LHCN-M2 (cell line): Measurements from ENCODE around the gene CFDP1. TPM values are rescaled to one million over a fixed set of nuclear protein-coding genes. Genes with fewer than 3 reads are reported as not detected.

ENCODE experiments used
- DNase-seq: peaks from one replicate; pipeline ENCODE4 v3.0.0-alpha.2; 2012; ENCODE audit warnings: low read depth
- total RNA-seq: library from RNA; depleted of rRNA; stranded (reverse); fragments of >200 nt; gene quantifications from 2 replicates; pipeline ENCODE4 v1.2.3, GENCODE V29; 2014

CFDP1 gene
- total RNA-seq, 1 experiment from 2014 or later, result 63.3 TPM

DNA sequence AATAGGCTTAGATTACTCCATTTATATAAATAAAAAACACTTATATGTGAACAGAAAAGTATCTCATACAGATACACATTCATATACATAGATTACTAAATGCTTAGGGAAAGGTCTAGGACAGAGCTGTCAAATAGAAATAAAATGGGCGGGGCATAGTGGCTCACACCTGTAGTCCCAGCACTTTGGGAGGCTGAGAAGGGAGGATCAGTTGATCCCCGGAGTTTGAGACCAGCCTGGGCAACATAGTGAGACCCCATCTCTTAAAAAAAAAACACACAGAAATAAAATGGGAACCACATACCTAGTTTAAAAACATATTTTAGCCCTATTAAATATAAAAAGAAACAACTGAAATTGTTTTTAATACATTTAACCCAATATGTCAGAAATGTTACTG lies 58.9 kb downstream of the CFDP1 start:
- no peak for DNase-seq

DNA sequence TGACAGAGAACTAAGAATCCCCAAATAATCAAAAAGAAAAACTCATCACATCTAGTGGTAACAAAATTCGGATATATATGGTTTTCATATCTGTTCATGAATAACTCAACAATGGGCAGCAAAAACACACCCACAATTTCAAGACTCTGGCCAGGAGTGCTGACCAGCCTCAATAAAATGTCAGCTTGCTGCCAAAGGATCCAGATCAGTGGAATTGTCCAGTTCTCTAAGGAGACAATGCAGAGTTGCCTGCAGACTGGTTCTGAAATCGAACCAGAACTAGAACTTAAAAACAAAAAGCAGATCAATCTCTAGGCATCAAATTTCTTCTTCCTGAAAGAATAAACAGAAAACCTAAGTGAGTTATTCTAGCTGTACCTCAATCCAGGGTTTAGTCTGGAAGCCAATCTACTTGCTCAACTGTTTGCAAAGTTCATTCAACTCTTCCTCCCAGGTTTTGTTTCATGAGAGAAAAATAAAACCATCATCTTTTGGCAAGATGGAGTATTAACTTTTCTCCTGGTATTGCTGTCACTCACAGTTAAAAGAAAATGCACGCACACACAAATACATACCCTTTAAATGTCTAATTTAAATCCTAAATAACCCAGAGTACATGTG lies 61.0 kb downstream of the CFDP1 start:
- no peak for DNase-seq

DNA sequence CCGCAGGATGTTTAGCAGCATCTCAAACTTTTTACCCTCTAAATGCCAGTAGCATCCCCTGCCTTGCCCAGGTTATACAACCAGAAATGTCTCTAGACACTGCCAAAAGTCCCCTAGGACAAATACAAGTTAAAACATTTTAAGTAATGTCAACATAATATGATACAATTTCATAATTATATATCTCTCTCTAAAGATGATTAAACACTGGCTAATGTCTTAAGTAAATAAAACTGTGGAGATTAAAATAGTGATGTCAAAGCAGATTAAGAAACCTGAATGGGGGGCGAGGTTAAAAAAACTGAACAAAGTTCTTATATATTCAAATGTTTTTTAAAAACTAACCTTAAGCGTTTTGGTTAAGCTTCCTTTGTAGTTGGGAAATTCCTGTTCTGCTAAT lies 62.1 kb downstream of the CFDP1 start:
- DNase-seq, result no peak

DNA sequence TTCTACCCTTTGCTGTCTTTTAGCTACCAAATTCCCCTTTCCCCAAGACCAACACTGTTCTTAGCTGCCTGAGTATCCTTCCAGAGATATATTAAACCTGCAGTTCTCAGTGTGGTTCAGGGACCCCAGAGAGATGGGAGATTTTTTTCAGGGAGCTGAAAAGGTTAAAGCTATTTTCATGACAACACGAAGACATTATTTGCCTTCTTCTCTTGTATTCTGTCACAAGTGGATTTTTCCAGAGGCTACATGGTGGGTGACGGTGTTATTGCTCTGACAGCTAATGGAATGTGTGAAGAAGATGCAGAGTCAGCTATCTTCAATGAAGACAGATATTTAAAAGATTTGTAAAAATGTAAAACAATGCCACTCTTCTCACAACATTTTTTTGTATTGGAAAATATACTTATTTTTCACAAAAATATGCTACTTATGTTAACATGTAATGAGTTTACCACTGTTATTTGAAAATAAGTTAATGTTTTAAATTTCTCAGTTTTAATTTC lies 69.0 kb downstream of the CFDP1 start:
- no peak for DNase-seq

DNA sequence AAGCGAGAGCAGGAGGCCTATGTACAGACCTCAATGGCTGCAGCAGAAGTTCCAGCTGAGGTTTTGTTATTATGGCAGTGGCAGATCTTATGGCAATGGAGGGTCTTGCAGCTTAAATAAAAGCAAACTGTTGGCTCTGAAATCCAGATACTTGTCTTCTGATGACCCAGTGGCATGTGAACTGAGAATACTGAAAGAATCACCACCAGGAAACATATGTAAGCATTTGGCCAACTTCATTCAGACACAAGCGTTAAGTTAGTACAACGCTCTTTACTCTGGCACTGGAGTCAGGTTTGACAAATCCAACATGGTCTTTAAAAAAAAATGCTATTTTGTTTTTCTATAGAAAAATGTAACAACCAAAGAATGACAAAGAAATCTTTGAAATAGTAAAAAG lies 70.5 kb downstream of the CFDP1 start:
- no peak for DNase-seq

DNA sequence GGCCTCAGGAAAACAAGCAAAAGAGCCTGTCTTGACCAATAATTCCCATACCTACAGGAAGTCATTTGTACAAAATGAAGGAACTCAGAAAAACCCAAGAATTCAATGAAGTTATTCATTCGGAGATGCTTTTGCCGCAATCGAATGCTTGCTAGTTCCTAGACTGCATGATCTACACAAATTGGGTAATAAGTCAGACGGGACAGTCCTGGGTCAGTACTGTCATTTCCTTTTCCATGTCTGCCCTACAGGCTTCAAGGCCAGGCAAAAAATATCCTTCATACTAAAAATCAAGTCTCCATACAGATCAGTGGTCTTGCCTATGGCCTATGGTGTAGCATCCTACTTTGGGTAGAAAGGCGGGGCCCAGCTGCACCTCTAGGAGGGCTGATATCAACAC lies 71.4 kb downstream of the CFDP1 start:
- no peak for DNase-seq

DNA sequence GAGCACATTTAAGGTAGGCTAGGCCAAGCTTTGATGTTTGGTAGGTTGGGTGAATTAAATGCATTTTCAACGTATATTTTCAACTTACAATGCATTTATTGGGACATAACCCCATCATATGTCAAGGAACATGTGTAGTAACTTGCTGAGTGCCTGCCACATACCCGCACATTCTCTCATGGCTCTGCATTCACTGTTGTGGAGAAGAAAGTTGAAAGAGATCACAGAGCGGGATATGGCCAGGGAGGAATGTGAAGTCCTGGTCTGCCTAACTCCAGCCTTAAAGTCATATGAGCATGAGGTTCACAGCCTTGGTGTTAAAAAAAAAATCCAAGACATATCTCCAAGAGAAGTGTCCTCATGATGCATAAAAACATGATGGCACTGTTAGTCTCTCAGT lies 79.1 kb downstream of the CFDP1 start:
- no peak for DNase-seq

DNA sequence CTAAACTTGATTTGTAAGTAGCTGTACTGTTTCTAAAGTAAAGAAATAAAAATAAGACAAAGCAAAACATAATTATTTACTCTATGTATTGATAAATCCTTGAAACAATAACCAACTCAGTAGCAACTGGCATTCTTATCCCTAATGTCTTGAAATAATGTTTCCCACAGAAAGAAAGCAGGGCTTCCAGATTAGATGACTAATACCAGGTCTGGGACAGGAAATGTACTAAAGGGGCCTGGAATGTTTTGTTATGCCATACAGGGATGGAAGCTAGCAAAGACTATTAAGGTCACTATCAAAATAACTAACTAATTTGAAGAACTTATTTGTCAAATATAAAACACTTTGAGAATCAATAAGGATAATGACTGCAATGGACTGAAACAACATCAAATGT lies 82.1 kb downstream of the CFDP1 start:
- DNase-seq, result peak; percentile 85

DNA sequence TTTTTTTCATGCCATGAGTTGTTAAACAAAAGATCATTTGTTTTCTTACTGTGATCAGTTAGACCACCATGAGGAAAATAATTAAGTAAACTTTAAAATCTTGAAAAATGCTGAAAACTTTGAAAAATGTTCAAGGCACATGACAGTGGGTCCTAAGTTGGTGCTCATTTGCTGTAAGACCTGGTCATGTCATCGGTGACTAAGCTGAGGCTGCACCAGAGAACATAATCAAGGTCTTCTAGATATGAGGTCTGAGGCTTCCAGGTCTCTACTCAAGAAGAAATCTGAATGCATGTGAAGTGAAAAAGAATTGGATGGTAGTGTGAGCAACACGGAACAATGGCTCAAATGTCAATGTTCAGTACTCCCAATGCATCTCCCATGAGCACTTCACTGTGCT lies 87.6 kb downstream of the CFDP1 start:
- DNase-seq, result no peak

DNA sequence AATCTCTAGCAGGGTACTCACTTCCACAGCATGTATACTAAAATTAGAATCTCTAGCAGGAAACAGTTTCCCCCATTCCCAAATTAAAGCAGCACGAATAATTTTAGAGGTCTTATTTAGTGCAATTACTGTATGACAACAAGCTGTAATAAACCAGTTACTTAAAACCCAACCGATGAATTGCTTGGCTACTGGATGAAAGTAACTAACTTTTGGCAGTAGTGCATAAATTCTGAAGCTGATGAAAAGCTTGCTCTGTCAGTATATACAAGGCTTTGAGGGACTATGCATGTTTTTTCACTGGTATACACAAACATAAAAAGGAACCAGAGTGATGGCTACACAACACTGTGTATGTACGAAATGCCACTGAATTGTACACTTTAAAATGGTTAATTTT lies 89.4 kb downstream of the CFDP1 start:
- no peak for DNase-seq

DNA sequence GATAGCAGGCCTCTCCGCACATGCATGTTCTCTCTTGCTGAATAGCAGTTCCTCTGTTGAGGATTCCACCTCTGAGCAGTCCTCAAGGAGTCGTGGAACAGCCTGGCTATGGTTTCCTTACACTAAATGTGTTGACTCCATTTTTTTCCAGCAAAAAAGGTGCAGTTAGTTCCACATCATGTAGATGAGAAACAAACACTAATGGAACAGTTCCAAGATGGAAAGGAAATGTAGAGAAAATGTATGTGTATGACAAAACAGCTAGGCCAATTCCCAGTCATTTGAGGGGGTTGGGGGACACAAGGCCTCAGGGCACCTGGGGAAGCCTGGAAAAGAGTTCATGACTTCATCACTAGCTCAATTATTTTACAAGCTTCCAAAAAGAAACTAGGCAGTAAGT lies 90.0 kb downstream of the CFDP1 start:
- no peak for DNase-seq

DNA sequence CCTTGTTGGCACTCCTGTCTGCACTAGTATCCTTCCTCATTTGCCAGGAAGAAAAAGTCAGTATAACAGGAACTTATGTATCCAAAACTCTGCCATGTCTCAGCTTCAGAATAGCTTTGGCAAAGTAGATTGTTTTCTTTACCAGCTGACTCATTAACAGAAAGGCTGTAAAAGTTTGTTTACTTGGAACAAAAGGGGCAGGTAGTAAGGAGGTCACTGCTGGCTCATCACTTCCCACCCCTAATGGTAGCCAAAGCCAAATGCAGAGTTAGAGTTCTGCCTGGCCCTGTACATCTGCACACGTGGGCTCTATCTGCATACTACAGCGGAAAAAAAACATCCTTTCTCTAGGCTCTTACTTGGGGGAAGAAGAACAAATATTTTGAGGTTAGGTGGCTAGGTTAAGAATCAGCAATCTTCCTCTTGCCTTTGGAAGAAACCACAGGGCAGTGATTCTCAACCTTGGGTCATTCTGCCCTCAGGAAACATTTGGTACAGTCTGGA lies 90.9 kb downstream of the CFDP1 start:
- DNase-seq, result peak; percentile 91

DNA sequence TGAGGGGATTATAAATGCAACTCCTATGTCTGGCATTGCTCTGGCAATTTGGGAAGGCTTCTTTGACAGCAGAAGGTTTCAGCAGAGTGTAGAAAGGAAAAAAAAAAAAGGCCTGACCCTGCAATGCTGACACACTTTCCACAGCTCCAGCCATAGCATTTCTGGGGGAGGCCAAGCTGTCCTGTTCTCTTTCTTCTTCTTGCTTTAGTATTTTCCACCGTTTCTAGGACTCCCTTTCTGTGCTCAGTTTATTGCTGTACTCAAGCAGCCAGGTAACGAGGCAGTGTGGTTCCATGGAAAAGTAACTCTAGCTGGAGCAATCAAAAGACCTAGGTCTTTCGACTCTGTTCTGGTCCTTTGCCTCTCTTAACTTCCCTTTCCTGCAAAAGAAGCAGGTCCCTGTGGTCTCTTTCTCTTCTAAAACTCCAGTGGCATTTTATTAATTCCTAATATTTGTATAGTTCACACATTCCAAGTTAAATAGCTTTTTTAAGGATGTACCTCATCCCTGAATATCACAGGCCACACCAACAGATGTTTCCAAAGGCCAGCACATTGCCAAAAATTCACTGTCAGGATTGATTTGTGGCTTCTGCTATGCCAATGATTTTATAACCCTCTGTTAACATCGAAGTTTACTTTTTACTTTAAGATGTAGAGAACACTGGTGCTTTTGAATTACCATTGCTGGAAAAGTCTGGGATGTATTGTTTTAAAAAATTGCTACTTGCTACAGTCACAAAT lies 91.6 kb downstream of the CFDP1 start:
- DNase-seq, result no peak

DNA sequence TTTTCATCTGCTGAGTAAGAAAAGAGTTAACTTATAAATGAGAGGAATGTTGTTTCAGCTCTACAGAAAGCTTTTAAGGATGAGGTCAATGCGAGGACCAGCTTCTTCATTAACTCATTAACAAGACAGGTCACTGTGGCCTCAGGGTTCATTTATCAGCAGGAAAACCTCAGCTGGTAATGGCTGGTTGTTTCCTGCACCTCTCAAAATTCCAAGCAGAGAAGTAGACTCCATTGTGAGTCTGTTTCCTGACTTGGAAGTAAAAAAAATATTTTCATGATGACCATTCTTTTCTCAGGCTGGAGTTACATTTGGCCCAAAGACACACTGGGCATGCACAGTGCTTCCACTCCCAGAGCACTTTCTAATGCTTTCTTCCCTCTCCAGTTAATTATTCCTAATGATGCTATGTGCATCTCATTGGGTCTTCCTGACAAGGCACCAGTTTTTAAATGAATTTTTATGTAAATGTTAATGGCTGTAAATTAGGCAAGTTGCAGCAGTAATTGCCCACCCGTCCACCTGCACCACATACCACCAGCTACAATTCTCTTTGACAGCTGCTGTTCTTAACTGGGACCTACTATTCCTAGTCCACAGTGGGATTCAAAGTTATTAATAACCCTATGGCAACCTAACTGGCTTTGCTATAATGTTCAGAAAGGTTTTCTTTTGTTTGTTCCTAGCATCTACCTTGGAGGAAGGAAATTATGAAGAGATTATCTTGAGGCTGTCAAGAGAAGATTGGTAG lies 92.4 kb downstream of the CFDP1 start:
- DNase-seq, result no peak

DNA sequence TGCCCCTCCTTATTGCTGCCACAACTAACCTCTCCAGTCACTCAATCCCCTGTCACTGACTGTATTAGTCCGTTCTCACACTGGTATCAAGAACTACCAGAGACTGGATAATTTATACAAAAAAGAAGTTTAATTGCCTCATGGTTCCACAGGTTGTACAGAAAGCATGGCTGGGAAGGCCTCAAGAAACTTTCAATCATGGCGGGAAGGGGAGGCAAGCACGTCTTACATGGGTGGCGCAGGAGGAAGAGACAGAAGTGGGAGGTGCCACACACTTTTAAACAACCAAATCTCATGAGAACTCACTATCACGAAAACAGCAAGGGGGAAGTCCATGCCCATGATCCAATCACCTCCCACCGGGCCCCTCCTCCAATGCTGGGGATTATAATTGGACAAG lies 95.9 kb downstream of the CFDP1 start:
- no peak for DNase-seq

DNA sequence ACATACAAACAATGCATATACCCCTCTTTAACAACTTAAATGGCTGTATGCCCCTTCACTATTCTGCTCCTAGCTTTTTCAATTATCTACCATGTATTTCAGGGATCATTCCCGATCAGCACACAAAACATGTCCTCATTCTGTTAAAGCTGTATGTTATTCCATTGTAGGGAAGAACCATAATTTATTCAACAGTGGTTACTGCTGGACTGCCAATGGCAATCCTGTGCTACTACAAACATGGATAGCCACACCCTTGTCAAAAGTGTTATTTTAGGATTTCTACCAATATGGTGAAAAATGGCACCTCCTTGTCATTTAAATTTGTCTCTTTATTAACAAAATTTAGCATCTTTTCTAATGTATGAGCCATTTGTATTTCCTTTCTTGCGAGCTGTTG lies 96.8 kb downstream of the CFDP1 start:
- no peak for DNase-seq

DNA sequence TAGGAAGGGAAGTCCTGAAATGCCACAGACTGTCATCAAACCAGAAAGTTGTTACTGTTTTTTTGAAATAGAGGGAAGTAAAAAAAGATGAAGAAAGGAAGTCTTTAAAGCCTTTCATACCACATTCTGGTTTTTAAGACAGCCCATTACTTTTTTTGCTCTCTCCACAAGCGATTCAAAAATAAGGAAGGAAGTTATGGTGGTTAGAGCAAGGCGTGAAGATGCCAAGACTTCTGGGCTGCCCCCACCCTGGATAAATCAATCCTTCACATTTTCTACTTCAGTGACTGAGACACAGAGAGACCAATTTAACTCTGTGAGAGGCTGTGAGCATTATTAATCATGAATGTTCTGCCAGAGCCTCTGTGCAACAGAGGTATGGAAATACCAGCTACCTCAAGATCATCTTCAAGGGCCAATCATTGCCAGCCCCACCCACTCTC lies 99.6 kb downstream of the CFDP1 start:
- DNase-seq, result no peak

DNA sequence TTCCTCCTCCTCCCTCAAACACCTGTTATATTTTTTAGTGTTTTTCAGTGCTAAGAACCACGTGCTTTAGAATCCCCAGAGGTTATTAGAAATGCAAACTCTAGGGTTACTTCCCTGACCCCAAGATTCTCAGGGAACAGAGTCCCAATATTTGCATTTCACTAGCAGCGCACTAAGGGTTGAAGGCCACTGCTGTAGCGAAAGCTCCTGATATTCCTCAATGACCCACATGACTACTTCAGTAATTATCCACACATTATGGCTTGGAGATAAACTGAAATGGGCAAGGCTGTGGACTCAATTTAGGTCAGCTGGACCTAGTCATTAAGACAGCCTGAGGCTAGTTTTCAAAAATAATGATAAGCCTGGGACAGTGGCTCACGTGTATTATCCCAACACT lies 103.4 kb downstream of the CFDP1 start:
- DNase-seq, result no peak

DNA sequence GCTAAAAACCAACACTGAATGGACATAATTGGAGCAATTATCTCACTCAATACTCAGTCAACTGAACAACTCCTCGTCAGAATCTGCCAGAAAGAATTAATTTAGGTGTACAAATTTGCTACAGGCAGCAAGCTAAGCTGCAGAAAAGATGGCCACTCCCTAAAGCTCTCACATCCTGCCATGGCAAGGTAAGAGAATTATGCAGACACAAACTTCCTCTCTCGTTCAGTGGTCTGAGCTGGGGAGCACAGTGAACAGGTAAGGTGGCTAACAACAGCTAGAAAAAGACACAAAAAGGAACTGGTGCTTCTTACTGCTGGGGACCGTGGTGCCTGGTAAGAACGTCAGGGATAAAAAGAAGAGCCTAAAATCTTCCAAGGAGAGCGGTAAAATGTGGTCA lies 107.0 kb downstream of the CFDP1 start:
- no peak for DNase-seq

DNA sequence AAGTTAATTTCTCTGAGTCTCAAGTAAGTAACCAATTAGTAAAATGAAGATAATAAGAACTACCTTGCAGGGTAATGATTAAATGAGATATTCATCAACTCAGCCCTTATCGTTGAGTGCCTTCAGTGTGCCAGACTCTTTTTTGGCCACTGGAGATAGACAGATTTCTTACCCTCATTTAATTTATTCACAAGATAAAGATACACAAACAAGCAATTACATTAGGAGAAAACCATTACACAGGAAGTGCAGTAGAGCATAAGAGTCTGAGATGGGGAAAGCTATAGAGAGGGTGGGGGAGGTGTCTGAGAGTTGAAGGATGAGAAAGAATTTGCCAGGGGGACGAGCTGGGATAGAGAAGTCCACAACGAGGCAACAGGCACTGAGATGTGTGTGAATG lies 109.4 kb downstream of the CFDP1 start:
- no peak for DNase-seq

DNA sequence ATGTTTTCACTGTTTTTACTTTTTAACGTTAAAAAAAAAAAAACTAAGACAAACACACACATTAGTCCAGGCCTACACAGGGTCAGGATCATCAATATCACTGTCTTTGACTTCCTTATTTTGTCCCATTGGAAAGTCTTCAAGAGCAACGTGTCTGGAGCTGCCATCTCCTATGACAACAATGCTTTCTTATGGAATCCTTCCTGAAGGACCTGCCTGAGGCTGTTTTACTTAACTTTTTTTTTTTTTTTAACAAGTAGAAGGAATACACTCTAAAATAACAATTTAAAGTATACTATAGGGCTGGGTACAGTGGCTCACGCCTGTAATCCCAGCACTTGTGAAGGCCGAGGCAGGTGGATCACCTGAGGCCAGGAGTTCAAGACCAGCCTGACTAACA lies 110.1 kb downstream of the CFDP1 start:
- no peak for DNase-seq

DNA sequence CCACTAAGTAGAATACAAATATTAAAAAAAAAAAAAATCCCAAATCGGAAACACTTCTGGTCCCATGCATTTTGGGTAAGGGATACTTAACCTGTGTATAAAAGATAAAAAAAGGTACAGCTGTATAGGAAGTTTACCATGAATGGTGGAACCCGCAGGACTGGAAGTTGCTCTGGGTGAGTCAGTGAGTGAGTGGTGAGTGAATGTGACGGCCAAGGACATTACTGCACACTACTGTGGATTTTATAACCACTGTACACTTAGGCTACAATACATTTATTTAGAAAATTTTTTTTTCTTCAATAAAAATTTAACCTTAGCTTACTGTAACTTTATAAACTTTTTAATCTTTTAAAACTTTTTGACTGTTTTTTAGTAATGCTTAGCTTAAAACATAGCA lies 110.6 kb downstream of the CFDP1 start:
- peak; percentile 55 for DNase-seq
